Endothelial cell of umbilical vein (primary cell): ENCODE results near the gene GLP2R. TPM values are rescaled to one million over a fixed set of nuclear protein-coding genes. Genes with fewer than 3 reads are reported as not detected.
"Not testable (repeated sequence)": the region's sequence is repeated elsewhere in the genome, so short reads cannot be mapped to it uniquely, and the experiment has no call there.

Experiments
- BruUV-seq: library from RNA; stranded (reverse); fragments of 400-500 nt; replicated peaks from 2 replicates; lab custom pipeline; 2021; lab: Mats Ljungman, UMichigan
- CTCF ChIA-PET: fragments of 300-600, 350-600 bp; sonication (Branson Sonifier 250); formaldehyde crosslinking; loops from one replicate; lab custom pipeline; 2021; ENCODE audit warnings: antibody characterized with exemption, inconsistent platforms; lab: Charles Lee
- POLR2A ChIA-PET: fragments of 300-600, 350-600 bp; sonication (Branson Sonifier 250); formaldehyde crosslinking; loops from one replicate; lab custom pipeline; 2021; ENCODE audit warnings: antibody characterized with exemption, inconsistent platforms; lab: Charles Lee
- DNase-seq: peaks from one replicate; pipeline ENCODE4 v3.0.0-alpha.2; 2011; ENCODE audit warnings: low read depth, low spot score
- FAIRE-seq: peaks from 2 replicates; lab custom pipeline; 2011; peaks lifted over from hg19 to GRCh38; lab: Jason Lieb, UNC
- H2AFZ ChIP-seq: 2 replicates; pipeline ENCODE4 v1.6.0; 2012; ENCODE audit warnings: low read depth, low read length, control low read depth, inconsistent platforms
- H3K27ac ChIP-seq: 2 replicates; pipeline ENCODE4 v1.5.1; 2011; ENCODE audit warnings: low read depth, mild to moderate bottlenecking, control low read depth, low read length, moderate library complexity; ENCODE audit not compliant: insufficient read depth
- H3K27me3 ChIP-seq, 2 experiments: 2 replicates each; pipeline versions ENCODE4 v1.6.0 to v1.6.1; 2011; ENCODE audit warnings: low read length in 2 of 2, mixed read lengths in 1 of 2; ENCODE audit not compliant: control insufficient read depth in 2 of 2, insufficient read depth in 2 of 2
- H3K36me3 ChIP-seq, 2 experiments: 2 replicates in 1 of 2; 3 replicates in 1 of 2; pipeline ENCODE4 v1.5.1; 2011; ENCODE audit warnings: low read length in 2 of 2, mild to moderate bottlenecking in 1 of 2, moderate library complexity in 1 of 2; ENCODE audit not compliant: control insufficient read depth in 2 of 2, insufficient read depth in 2 of 2; ENCODE audit errors: extremely low read depth in 1 of 2
- H3K4me1 ChIP-seq: 3 replicates; pipeline ENCODE4 v1.5.1; 2011; ENCODE audit warnings: mild to moderate bottlenecking, low read length; ENCODE audit not compliant: control insufficient read depth, insufficient read depth; ENCODE audit errors: extremely low read depth
- H3K4me2 ChIP-seq: 2 replicates; pipeline ENCODE4 v1.6.1; 2011; ENCODE audit warnings: low read length, control low read depth, mixed read lengths; ENCODE audit not compliant: insufficient read depth
- H3K4me3 ChIP-seq, 3 experiments: fragments of 200-600 bp in 1 of 3; sonication (generic), shearing (Covaris generic) in 1 of 3; replicated peaks in 1 of 3; 2 replicates each; pipeline ENCODE4 v1.5.1; 2011 to 2016; ENCODE audit warnings: control low read depth in 3 of 3, low read length in 3 of 3, mild to moderate bottlenecking in 2 of 3, inconsistent platforms in 1 of 3, low read depth in 1 of 3, moderate library complexity in 1 of 3; ENCODE audit not compliant: insufficient read depth in 1 of 3
- H3K79me2 ChIP-seq: 2 replicates; pipeline ENCODE4 v1.6.0; 2012; ENCODE audit warnings: low read length, inconsistent platforms; ENCODE audit not compliant: control insufficient read depth, insufficient read depth
- H3K9ac ChIP-seq: replicated peaks from 2 replicates; pipeline ENCODE3; 2011; ENCODE audit warnings: low read length, control low read depth; ENCODE audit not compliant: insufficient read depth; ENCODE audit errors: extremely low read depth
- H3K9me1 ChIP-seq: replicated peaks from 3 replicates; pipeline ENCODE4 v1.6.0; 2011; ENCODE audit warnings: mild to moderate bottlenecking, low read length; ENCODE audit not compliant: control insufficient read depth, insufficient read depth; ENCODE audit errors: extremely low read depth
- H3K9me3 ChIP-seq: replicated peaks from 2 replicates; pipeline ENCODE4 v1.5.1; 2012; ENCODE audit warnings: low read length, inconsistent platforms; ENCODE audit not compliant: control insufficient read depth, insufficient read depth
- H4K20me1 ChIP-seq: replicated peaks from 2 replicates; pipeline ENCODE3; 2011; ENCODE audit warnings: mild to moderate bottlenecking, low read length; ENCODE audit not compliant: control insufficient read depth, insufficient read depth; ENCODE audit errors: extremely low read depth
- GATA2 ChIP-seq: IDR thresholded peaks from 2 replicates; pipeline ENCODE4 v1.7.0; 2011; ENCODE audit warnings: low read depth, mild to moderate bottlenecking, moderate library complexity, mixed read lengths, low read length; ENCODE audit not compliant: insufficient read length, insufficient read depth
- dilution Hi-C: fragments of 300-500 bp; cut with MboI; formaldehyde crosslinking; loops from one replicate; pipeline ENCODE4 v1.15.0; 2019; ENCODE audit warnings: low sequenced_read_pairs; ENCODE audit not compliant: extremely low pct_ligation_motif_present
- intact Hi-C: fragments of 100-400 bp; cut with micrococcal nuclease; formaldehyde crosslinking; loops from one replicate; pipeline ENCODE4 v1.10.0; 2022
- polyA plus RNA-seq, 4 experiments: library from polyadenylated mRNA; depleted of rRNA in 3 of 4; stranded (reverse) in 3 of 4; unstranded in 1 of 4; fragments of >200 nt; gene quantifications; 2 replicates each; pipeline versions ENCODE4 v1.2.1 to v1.2.3, GENCODE V29; 2011 to 2012; ENCODE audit warnings: missing spikeins in 1 of 4
- total RNA-seq: library from RNA; stranded (reverse); gene quantifications from 2 replicates; pipeline ENCODE4 v1.2.3, GENCODE V29; 2021

GLP2R gene
- total and polyA plus RNA-seq, 2 donors (not counting 3 experiments of a cell fraction or from before 2014, with no cell fraction given), result not detected

GRCh38 chr17:9918804-9919352 is 93.2 kb downstream of the GLP2R start:
- intact Hi-C loops, result no loop called here
- BruUV-seq, result no TSS peak
- no peak for TF ChIP-seq GATA2

GRCh38 chr17:9921216-9921615 is 95.5 kb downstream of the GLP2R start:
- BruUV-seq, H3K9me3 ChIP-seq, H3K4me2 ChIP-seq, H3K4me1 ChIP-seq, H3K36me3 ChIP-seq, DNase-seq, CTCF ChIA-PET, FAIRE-seq, H4K20me1 ChIP-seq, H3K27ac ChIP-seq, H3K4me3 ChIP-seq, H3K79me2 ChIP-seq, H2AFZ ChIP-seq, POLR2A ChIA-PET, dilution Hi-C loops, H3K27me3 ChIP-seq, H3K9ac ChIP-seq, H3K9me1 ChIP-seq: not testable (repeated sequence)
- intact Hi-C loops, result loop anchor here (10.0 kb wide), 1 partner anchor 404 kb away; no protein-coding TSS in a partner anchor

More at GRCh38 chr17:9918804-9919352, 93.2 kb downstream of the GLP2R start:
- Histone ChIP-seq H2AFZ (no peak overlapping the region), H3K4me2 (no peak overlapping the region), H3K9ac (no peak overlapping the region), H3K27me3 (no peaks in the 10 kb centered on the region), H4K20me1 (no peaks in the 10 kb centered on the region), H3K9me1 (no peaks in the 10 kb centered on the region), H3K9me3 (peaks cover 2% of the 10 kb centered on the region), H3K27ac (no peak overlapping the region), H3K36me3 (no peaks in the 10 kb centered on the region), H3K79me2 (no peaks in the 10 kb centered on the region), H3K4me1 (no peaks in the 10 kb centered on the region), H3K4me3 (no peak overlapping the region)
- dilution Hi-C loops, result no loop called here
- ChIA-PET POLR2A (no interaction called here), CTCF (no interaction called here)
- no peak for DNase-seq
- FAIRE-seq, result no peak
